GM04504 (cell line): ENCODE measurements around the gene H6PD.
A peak's percentile ranks its signal among the peaks of the same experiment; 100 is the strongest.

Experiments used
- DNase-seq: peaks from one replicate; pipeline ENCODE4 v3.0.0-alpha.2; 2012; ENCODE audit warnings: low read depth

The H6PD gene

DNA sequence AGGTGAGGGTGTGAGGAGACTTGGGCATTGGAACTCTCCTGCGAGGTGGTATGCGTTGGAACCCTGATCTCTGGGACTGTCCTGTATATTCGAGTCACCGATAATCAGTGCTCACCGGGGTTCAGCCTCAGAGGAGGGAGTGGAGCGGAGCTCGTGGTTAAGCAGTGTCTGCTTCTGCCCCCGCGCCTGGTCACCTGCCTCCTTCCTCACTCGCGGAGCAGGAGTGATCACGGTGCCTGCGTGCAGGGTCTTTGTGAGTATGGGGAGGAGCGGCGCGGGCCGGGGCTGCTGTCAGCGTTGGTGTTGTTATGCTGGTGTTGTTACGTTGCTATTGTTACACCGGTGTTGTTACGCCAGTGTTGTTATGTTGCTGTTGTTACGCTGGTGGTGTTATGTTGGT lies 23.3 kb downstream of the H6PD start:
- no peak for DNase-seq

DNA sequence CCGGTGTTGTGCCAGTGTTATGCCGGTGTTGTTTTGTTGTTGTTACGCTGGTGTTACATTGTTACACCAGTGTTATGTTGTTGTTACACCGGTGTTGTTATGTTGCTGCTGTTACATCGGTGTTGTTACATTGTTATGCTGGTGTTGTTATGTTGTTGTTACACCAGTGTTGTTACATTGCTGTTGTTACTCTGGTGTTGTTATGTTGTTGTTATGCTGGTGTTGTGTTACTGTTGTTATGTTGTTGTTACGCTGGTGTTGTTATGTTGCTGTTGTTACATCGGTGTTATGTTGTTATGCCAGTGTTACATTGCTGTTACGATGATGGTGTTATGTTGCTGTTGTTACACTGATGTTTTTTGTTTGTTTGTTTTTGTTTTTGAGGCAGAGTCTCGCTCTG lies 24.1 kb downstream of the H6PD start:
- no peak for DNase-seq

DNA sequence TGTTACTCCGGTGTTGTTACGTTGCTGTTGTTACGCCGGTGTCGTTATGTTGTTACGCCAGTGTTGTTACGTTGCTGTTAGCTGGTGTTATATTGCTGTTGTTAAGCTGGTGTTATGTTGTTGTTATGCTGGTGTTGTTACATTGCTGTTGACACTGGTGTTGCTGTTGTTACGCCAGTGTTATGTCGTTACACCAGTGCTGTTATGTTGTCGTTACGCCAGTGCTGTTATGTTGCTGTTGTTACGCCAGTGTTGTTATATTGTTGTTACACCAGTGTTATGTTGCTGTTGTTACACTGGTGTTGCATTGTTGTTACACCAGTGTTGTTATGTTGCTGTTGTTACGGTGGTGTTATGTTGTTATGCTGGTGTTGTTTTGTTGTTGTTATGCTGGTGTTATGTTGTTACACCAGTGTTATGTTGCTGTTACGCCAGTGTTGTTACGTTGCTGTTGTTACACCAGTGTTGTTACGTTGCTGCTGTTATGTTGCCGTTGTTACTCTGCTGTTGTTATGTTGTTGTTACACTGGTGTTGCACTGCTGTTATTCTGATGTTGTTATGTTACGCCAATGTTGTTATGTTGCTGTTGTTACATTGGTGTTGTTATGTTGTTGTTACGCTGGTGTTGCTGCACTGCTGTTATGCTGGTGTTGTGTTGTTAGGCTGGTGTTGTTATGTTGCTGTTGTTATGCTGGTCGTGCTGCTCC lies 25.6 kb downstream of the H6PD start:
- DNase-seq, result no peak

DNA sequence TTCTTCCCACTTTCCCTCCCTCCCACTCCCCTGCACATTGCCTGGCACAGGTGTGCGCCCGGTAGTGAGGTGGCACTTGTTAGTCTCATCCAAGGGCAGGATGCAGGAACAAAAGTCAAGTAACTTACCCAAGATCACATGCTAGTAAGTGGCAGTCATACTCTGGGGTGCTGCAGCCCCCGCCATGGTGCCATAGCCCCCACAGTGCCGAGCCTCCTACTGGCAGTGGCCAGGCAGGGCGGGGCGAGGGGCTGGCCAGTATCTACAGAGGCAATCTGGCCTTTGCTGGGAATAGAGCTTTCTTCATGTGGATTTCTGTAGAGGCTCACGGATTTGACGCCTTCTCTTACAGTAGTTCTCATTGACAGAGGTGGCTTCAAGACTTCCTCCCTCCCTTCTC lies 26.9 kb downstream of the H6PD start:
- DNase-seq, result no peak

DNA sequence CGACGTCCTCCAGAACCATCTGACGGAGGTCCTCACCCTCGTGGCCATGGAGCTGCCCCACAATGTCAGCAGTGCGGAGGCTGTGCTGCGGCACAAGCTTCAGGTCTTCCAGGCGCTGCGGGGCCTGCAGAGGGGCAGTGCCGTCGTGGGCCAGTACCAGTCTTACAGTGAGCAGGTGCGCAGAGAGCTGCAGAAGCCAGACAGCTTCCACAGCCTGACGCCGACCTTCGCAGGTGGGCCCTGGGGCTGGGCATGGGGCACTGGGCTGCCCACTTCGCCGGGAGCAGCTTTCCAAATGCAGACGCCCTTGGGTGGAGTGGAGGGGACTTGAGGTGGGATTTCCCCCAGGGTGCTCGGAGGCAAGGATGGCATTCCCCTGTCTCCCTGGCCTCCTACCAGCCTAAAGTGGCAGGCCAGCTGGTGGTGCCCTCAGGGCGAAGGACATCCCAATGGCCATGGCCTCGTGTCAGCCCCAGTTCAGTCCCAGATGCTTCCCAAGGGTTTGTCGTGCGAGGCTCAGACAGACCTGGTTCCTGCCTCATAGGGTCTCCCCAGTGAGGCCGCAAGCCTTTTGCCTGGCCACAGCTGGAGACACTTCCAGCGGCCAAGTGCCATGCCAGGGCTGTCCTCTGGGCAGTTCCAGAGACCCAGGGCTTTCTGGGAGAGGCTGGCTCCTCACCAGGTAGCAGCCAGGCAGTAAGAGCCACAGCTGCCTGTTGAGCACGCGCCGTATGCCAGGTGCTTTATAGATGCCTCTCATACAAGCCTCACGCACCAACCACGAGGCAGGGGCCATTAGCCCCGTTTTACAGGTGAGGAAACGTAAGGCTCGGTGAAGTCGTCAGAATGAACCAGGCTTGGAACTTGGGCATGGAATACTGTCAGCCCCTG lies 27.8 kb downstream of the H6PD start:
- DNase-seq, result no peak

DNA sequence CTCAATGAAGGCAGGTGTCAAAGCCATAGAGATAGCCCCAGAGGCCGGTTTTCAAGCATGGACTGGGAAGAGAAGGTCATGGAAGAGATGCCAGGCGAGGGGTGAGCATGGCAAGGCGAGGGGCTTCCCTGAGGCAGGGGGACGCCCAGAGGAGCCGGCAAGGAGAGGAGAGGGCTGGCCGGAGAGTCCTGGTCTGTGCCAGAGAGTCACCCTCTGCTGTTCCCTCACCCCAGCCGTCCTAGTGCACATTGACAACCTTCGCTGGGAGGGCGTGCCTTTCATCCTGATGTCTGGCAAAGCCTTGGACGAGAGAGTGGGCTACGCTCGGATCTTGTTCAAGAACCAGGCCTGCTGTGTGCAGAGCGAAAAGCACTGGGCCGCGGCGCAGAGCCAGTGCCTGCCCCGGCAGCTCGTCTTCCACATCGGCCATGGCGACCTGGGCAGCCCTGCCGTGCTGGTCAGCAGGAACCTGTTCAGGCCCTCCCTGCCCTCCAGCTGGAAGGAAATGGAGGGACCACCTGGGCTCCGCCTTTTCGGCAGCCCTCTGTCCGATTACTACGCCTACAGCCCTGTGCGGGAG lies 28.8 kb downstream of the H6PD start:
- DNase-seq, result no peak

DNA sequence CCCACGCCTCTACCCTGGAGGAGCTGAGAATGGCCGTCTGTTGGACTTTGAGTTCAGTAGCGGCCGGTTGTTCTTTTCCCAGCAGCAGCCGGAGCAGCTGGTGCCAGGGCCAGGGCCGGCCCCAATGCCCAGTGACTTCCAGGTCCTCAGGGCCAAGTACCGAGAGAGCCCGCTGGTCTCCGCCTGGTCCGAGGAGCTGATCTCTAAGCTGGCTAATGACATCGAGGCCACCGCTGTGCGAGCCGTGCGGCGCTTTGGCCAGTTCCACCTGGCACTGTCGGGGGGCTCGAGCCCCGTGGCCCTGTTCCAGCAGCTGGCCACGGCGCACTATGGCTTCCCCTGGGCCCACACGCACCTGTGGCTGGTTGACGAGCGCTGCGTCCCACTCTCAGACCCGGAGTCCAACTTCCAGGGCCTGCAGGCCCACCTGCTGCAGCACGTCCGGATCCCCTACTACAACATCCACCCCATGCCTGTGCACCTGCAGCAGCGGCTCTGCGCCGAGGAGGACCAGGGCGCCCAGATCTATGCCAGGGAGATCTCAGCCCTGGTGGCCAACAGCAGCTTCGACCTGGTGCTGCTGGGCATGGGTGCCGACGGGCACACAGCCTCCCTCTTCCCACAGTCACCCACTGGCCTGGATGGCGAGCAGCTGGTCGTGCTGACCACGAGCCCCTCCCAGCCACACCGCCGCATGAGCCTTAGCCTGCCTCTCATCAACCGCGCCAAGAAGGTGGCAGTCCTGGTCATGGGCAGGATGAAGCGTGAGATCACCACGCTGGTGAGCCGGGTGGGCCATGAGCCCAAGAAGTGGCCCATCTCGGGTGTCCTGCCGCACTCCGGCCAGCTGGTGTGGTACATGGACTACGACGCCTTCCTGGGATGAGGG lies 29.7 kb downstream of the H6PD start:
- no peak for DNase-seq

DNA sequence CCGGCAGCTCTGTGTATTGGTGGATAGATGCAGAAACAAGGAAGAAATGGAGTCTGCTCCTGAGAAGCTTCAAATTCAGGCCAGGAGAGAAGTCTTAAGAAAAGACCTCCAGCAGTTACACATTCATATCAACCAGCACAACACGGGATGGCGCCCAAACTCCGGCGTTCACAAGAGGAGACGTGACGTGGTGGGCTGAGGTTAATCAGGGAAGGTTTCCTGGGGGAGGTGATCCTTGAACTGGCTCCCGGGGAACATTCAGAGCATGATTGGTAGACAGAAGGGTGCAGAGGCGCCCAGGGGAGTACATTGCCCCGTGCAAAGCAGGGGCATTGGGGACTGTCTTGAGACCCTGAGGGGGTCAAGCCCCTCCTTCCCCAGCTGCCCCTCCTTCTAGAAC lies 30.5 kb downstream of the H6PD start:
- no peak for DNase-seq

DNA sequence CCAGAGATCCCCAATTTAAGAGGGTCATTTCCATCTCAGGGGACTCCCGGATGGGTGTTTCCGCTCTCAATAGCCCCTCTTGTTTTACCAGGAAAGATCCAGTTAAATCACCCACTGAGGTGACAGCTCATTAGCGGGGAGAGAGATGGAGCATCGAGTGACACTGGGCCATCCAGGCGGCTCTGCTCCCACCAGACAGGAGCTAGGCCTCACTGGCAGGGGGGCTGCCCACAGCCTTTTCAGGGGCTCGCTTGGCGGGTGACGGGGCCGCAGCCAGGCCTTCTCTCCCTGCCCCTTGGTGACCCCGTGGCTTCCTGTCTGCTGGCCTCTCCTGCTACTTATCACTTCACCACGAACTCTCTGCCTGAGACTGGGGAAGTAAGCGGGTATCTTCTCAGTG lies 31.4 kb downstream of the H6PD start:
- DNase-seq, result no peak

DNA sequence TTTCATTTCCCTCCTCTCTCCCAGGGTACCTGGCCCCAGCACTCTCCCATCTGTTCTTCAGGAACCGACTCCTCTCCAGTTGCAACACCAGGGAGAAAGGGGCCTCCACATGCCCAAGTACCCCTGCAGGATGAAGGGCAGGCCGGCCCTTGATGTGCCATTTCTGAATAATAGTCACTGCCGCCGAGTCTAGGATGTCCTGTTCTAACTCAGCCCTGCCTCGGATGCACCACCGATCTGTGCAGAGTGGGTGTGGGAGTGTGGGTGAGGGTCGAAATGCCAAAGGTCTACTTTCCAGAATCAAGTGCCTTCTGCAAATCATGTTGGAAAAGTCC lies 32.7 kb downstream of the H6PD start:
- no peak for DNase-seq

DNA sequence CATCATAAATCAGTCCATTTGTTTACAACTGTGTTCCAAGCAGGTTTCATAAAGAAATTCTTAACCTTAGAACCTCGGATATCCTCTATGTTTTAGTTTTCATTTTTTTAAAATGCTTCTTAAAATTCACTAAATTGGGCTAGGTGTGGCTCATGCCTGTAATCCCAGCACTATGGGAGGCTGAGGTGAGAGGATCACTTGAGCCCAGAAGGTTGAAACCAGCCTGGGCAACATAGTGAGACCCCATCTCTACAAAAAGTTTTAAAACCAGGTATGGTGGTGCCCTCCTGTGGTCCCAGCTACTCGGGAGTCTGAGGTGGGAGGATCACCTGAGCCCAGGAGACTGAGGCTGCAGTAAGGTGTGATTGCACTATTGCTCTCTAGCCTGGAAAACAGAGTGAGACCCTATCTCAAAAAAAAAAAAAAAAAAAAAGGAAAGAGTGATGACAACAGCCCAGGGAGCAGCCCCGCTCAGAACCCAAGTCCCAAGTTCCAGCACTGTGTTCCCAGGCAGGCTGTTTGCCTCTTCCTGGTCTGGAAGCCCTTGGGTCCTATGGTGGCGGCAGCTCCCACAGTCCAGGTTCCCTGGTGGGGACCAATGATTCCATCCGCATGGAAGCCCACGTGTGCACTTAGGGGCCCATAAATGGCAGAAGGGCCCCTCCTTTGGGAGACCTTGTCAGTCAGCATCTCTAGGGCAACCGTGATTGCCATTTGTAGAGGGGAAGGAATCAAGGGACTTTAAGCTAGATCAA lies 33.4 kb downstream of the H6PD start:
- no peak for DNase-seq

DNA sequence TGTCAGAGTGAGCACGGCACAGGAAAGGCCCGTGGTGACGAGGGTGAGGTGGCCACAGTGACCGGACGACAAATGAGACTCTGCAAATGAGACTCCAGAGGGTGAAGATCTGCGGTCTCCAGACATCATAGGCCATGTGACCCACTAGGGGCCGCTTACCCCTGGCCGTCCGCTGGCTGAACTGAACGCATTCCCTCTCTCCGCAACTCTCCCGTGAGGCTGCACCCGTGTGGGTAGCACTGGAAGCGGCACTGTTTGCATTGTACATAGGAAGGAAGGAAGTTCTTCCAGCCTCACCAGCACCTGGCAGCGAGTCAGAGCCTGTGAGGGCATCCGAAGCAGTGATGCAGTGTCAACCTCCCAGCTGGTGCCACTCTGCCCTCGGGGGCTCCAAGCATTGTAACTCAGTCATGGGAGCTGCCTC lies 34.5 kb downstream of the H6PD start:
- no peak for DNase-seq

DNA sequence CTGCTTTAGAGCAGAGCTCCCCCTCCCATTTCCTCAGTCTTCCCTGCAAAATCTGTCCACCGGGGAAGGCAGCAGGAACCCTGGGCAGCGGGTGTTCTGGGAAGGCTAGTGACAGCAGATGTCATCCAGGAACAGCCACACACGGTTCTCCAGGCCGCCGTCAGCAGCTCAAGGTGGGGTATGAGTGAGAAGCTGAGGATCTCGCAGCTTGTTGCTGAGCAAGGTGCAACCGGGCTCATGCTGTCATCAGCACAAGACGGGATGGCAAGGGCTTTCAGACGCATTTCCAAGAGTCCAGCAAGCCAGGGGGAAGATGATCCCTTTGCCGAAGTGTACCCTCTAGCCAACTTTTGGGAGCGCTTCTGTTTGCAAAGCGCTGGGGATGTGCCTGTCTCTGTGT lies 35.1 kb downstream of the H6PD start:
- DNase-seq, result no peak

DNA sequence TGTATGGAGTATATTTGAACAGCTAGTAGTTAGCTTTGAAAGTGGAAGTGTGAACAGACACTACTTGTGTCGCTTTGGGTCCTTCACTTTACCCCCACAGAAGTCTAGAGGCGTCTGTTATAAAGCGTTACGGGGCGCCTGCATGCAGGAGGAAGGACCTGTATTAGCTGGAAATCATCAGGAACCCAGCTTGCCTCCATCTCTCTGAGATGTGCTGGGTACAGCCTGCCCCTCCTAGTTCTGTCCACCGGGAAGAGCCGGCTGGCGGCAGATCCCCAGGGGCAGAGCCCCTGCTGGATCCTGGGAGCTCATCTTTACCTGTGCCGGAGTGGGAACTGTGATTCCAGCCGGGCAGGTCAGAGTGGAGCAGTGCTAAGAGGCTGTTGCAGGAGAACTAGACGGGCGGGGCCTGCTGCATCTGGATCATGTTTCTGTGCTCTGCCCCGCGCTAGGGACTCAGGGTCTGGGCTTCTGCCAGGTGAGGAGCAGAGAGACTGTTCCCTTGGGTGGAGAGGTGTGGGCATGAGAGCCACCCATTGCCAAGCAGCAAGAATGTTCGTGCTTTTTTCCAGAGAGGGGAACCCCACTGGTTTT lies 35.8 kb downstream of the H6PD start:
- no peak for DNase-seq

DNA sequence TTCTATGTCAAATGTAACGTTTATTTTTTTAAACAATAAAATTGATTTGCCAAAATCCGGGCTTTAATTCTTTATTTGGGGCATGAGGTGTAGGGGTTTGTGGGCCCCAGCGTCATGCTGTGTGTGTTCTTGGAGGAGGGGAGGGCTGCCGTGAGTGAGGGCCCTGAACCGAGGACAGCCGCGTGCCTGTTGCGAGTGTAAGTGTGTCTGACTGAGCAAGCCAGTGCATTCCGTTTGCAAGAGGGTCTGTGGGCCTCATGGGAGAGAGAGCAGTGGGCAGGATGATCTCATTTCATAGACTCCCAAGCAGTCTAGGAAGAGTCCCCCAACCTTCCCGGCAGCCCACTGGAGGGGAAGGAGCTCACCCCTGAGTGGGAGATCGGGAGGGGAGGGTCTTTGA lies 36.7 kb downstream of the H6PD start:
- DNase-seq, result no peak

DNA sequence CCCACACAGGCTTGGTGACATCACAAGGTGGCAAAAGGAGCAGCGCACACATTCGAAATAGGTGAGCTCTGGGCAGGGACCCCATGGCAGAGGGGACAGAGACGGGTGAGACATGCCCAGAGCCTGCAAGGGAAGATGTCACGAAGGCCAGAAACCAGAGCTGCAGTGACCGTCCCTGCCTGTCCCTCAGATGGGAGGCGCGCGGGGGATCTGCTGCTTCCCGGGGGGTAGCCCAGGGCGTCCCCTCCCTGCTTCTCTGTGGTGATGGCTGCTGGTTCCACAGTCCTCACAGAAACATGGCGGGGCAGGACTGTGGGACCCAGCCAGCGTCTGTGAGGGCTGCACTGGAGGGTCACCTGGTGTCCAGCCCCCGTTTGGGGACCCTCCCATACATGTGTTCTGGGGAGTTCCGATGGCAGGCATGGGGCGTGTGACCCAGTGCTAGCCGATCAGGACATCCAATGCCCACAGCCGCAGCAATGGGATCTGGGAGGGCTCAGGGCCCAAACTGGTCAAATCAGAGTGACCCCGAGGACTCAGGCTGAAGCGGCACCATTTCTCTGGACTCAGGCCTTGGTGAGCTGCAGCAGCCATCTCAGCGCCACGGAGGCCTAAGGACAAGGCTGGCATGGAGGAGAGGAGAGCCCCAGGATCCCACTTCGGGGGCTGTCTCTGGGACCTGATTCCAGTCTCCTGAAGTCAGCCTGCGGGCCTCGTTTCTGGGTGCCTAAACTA lies 37.5 kb downstream of the H6PD start:
- no peak for DNase-seq

DNA sequence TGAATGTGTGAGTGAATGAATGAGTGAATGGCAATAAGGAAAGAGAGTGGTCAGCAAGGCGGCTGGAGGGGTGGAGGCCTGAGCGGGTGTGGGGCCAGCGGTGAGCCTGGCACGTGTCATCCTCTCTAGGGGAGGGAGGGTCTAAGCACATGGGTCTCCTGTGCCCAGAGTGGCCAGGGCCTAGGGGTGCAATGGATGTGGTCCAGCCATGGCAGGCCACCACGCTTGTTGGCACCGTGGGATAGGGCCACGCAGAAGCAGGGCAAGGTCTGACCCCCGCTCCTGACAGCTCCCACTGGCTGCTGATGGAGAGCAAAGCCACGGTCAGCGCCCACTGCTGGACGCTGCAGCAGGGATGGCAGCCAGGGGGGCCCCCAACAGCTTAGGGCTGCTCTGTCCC lies 38.6 kb downstream of the H6PD start:
- no peak for DNase-seq

DNA sequence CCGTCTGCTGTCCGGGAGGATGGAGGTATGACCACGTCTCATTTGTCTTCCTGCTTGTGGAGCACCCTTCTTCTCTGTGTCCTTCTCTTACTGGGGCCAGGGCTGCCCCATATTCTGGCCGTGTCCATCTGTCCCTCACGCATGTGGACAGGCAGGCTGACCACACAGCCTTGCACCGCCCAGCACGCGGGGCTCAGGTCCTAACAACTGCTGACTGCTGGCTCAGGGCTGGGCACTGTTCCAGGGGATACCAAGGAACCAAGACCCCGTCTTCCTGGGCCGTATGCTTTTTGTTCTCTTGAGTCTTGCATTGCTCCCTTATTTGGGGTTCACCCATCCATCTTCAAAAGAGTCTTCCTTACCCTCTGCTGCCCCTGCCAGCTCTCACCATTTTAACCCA lies 40.6 kb downstream of the H6PD start:
- no peak for DNase-seq

DNA sequence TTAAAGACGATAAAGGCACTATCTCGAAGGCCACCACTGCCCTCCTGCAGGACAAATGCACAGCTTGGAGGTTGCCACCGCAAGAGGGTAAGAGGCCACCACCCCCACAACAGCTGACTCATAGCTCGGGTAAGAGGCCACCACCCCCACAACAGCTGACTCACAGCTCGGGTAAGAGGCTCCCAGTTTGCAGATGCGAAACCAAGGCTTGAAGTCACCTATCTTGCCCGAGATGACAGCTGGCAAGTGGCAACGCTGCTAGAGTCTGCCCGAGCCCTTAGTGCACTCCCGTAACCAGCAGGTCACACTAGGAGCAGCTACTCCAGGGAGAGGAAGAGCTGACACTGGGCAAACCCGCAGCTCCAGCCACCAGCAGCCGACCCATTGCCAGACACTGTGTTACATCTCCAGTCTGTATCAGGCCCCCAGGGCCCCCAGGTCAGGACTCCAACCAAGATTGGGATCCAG lies 41.0 kb downstream of the H6PD start:
- peak; percentile 69 for DNase-seq

DNA sequence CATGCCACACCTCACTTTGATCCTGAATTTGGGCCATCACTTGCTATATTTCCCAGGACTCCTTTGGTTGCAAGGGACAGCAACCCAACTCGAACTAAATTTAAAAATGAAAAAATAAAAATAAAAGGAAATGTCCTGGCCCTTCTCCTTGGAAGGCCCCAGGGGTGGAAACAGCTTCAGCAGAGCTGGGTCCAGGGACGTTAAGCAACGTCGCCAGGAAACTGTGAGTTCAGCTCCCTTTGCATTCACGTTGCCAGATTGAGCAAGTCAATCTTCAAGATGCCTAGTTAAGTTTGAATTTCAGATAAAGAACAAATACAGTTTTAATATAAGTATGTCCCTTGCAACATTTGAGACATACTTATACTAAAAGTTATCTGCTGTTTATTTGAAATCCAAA lies 43.5 kb downstream of the H6PD start:
- no peak for DNase-seq
